Measurements from ENCODE around the gene ADGRG3. TPM values are rescaled to one million over a fixed set of nuclear protein-coding genes. Genes with fewer than 3 reads are reported as not detected.

Gene ADGRG3
- total and polyA plus RNA-seq, 2 of the 8 experiments (the other 6 are each of a cell fraction or from before 2014, with no cell fraction given): 0.28 to 0.98 TPM

- H2BK120ac ChIP-seq (replicated peaks; ENCODE audit: low read depth, low read length): no peak overlapping the region
- WGBS, 2 experiments (ENCODE audit: extremely low coverage in 1 of 2, insufficient coverage in 1 of 2, insufficient read length in 1 of 2, insufficient replicate concordance in 2 of 2, low coverage in 1 of 2, low lambda C conversion rate in 2 of 2, missing lambda C conversion rate in 1 of 2): 100% methylated on average over 2 of the region's 2 CpGs; no CpG with 5 or more reads in 1 of the 2 experiments
- H3K9me3 ChIP-seq (ENCODE audit: insufficient read depth in 2 of 2, low read depth in 1 of 2, low read length in 1 of 2): no peaks in the 10 kb centered on the region
- ChIA-PET CTCF (ENCODE audit: partially characterized antibody) (interaction anchor here (0.6 to 6.7 kb wide), 11 partner anchors 8 to 138 kb away, joined by 3 to 34 read pairs (median 5); partner anchors contain the start of gene KATNB1), POLR2A (ENCODE audit: partially characterized antibody) (no interaction called here)
- no peak for TF ChIP-seq POLR2AphosphoS5 (IDR thresholded peaks at IDR 0.05; ENCODE audit: low read depth, low read length)
- no peak for TF ChIP-seq SRF (IDR thresholded peaks at IDR 0.05; ENCODE audit: low read depth, low read length)
- H3K27ac ChIP-seq (ENCODE audit: low read depth, low read length): no peak overlapping the region
- H3K4ac ChIP-seq (replicated peaks; ENCODE audit: insufficient read length, low read depth, low read length): no peak overlapping the region
- FAIRE-seq (no peak), DNase-seq (ENCODE audit: low read depth in 1 of 2, low spot score in 2 of 2) (no peak)
- no peak overlapping the region for H2BK12ac ChIP-seq (ENCODE audit: low read depth, low read length)
- no peak overlapping the region for H3K18ac ChIP-seq (ENCODE audit: extremely low read depth, low read length)
- H3K79me2 ChIP-seq (ENCODE audit: control insufficient read depth in 1 of 2, insufficient read depth in 2 of 2, low read length in 2 of 2): no peaks in the 10 kb centered on the region
- no peak overlapping the region for H3K56ac ChIP-seq (replicated peaks; ENCODE audit: insufficient read length, low read depth, low read length)
- no peak overlapping the region for H2BK20ac ChIP-seq (ENCODE audit: low read length)
- peaks cover 0 to 9% (median 5%) of the 10 kb centered on the region in 4 experiments for H3K4me1 ChIP-seq (replicated peaks in 1 of 4; ENCODE audit: control insufficient read depth in 3 of 4, insufficient read depth in 4 of 4, low read length in 3 of 4)
- no peak overlapping the region for H4K5ac ChIP-seq (ENCODE audit: insufficient read length, low read depth, low read length)
- no peak overlapping the region for H3K4me3 ChIP-seq (ENCODE audit: extremely low read depth in 1 of 4, insufficient read depth in 2 of 4, low read depth in 3 of 4, low read length in 4 of 4)
- H3K79me1 ChIP-seq (ENCODE audit: low read depth, low read length): no peaks in the 10 kb centered on the region
- H3K14ac ChIP-seq (ENCODE audit: insufficient read length): no peak overlapping the region
- no peak overlapping the region for H2AFZ ChIP-seq (ENCODE audit: low read length)
- H2BK5ac ChIP-seq (ENCODE audit: low read depth, low read length): no peak overlapping the region
- H3K23me2 ChIP-seq (ENCODE audit: low read depth, low read length): no peaks in the 10 kb centered on the region
- no peak overlapping the region for H2AK5ac ChIP-seq (ENCODE audit: low read depth, low read length)
- no peak overlapping the region for H3K23ac ChIP-seq (ENCODE audit: insufficient read length)
- H3K27me3 ChIP-seq (replicated peaks in 1 of 4; ENCODE audit: control insufficient read depth in 3 of 4, extremely low read depth in 1 of 4, insufficient read depth in 3 of 4, low read length in 3 of 4): no peaks in the 10 kb centered on the region; a peak in 1 of 7 replicates
- H2BK15ac ChIP-seq (ENCODE audit: low read length): no peak overlapping the region
- no peak overlapping the region for H4K91ac ChIP-seq (replicated peaks; ENCODE audit: insufficient read length, low read length)
- no peak overlapping the region for H3K4me2 ChIP-seq (ENCODE audit: insufficient read depth in 1 of 2, low read depth in 2 of 2, low read length in 2 of 2)
- H4K8ac ChIP-seq (ENCODE audit: extremely low read depth, insufficient read depth, low read length): no peak overlapping the region
- no peaks in the 10 kb centered on the region for H3K36me3 ChIP-seq (ENCODE audit: control insufficient read depth in 2 of 4, insufficient read depth in 4 of 4, low read length in 3 of 4)
- no peak overlapping the region for H3K9ac ChIP-seq (replicated peaks in 1 of 4; ENCODE audit: extremely low read depth in 1 of 4, low read depth in 3 of 4, low read length in 3 of 4)
- no peaks in the 10 kb centered on the region for H4K20me1 ChIP-seq (replicated peaks in 1 of 2; ENCODE audit: control insufficient read depth in 1 of 2, insufficient read depth in 2 of 2, low read length in 2 of 2)
Measured at GRCh38 chr16:57672824-57673223, 4.7 kb downstream of the ADGRG3 start.
